Epithelial cell of esophagus (primary cell): Measurements from ENCODE around the gene TM4SF4.

Source experiments
- DNase-seq: peaks from one replicate; pipeline ENCODE4 v3.0.0; 2010; ENCODE audit warnings: low read depth
- H3K4me3 ChIP-seq: 2 replicates; pipeline ENCODE4 v1.5.1; 2011; ENCODE audit warnings: mild to moderate bottlenecking, low read length, control low read depth
- CTCF ChIP-seq: IDR thresholded peaks from 2 replicates; pipeline ENCODE4 v1.5.1; 2011; ENCODE audit warnings: low read depth, mild to moderate bottlenecking, low read length, control low read depth, inconsistent platforms; ENCODE audit not compliant: insufficient read depth; ENCODE audit errors: missing control alignments

Gene TM4SF4

GRCh38 chr3:149479621-149480325 lies 5.3 kb downstream of the TM4SF4 start:
- TF ChIP-seq CTCF: no peak
- H3K4me3 ChIP-seq: no peak overlapping the region
- no peak for DNase-seq

- peak; percentile 94 for TF ChIP-seq CTCF
- no peak overlapping the region for H3K4me3 ChIP-seq
- DNase-seq: peak; percentile 82
These were observed 6.0 kb downstream of the TM4SF4 start for GRCh38 chr3:149480326-149481017.

GRCh38 chr3:149481056-149481455 lies 6.6 kb downstream of the TM4SF4 start:
- no peak for TF ChIP-seq CTCF

GRCh38 chr3:149481491-149481890 lies 7.0 kb downstream of the TM4SF4 start:
- no peak for TF ChIP-seq CTCF
- H3K4me3 ChIP-seq: no peak overlapping the region
- no peak for DNase-seq

More at GRCh38 chr3:149481056-149481455, 6.6 kb downstream of the TM4SF4 start:
- no peak for DNase-seq
- H3K4me3 ChIP-seq: no peak overlapping the region

- H3K4me3 ChIP-seq: no peak overlapping the region
- TF ChIP-seq CTCF: no peak
- DNase-seq: no peak
These were observed 12.2 kb downstream of the TM4SF4 start for GRCh38 chr3:149486726-149487125.

- TF ChIP-seq CTCF: peak; percentile 40
- no peak overlapping the region for H3K4me3 ChIP-seq
- no peak for DNase-seq
These were observed 13.2 kb downstream of the TM4SF4 start for GRCh38 chr3:149487598-149488197.
